Measurements from ENCODE around the gene TRPM7. TPM values are rescaled to one million over a fixed set of nuclear protein-coding genes. Genes with fewer than 3 reads are reported as not detected.

TRPM7 gene
- total RNA-seq, 2 donors from 2014 or later, result 42.7 to 46.4 TPM

- Histone ChIP-seq H3K9me3 (ENCODE audit: control insufficient read depth, low read length) (peaks cover 12% of the 10 kb centered on the region), H3K4me1 (ENCODE audit: control insufficient read depth, insufficient read depth, low read length) (no peaks in the 10 kb centered on the region), H3K27me3 (ENCODE audit: control insufficient read depth, insufficient read depth, low read length, poor library complexity, severe bottlenecking) (no peaks in the 10 kb centered on the region), H3K27ac (ENCODE audit: low read depth, low read length) (no peak overlapping the region), H3K36me3 (ENCODE audit: control insufficient read depth, insufficient read depth, low read length) (peaks cover 65% of the 10 kb centered on the region), H3K4me3 (ENCODE audit: low read length) (no peak overlapping the region), H3K9ac (ENCODE audit: extremely low read depth, low read length, poor library complexity, severe bottlenecking) (no peak overlapping the region)
- H3K27me3 Mint-ChIP-seq (ENCODE audit: insufficient read depth), result no peaks in the 10 kb centered on the region
- H3K9me3 Mint-ChIP-seq, result peaks cover 16% of the 10 kb centered on the region
- DNase-seq, result no peak
- TF ChIP-seq CTCF (conservative IDR thresholded peaks at IDR 0.05), result no peak
- H3K36me3 Mint-ChIP-seq (ENCODE audit: low read depth), result peaks cover 45% of the 10 kb centered on the region
- H3K27ac Mint-ChIP-seq, result no peak overlapping the region
- no peak overlapping the region for H3K4me3 Mint-ChIP-seq
- H3K4me1 Mint-ChIP-seq, result no peaks in the 10 kb centered on the region
- 80% methylated on average over 1 of the region's 2 CpGs; no CpG with 5 or more reads in 1 of the 2 experiments for WGBS, 2 experiments (ENCODE audit: insufficient coverage in 1 of 2, insufficient read length in 1 of 2)
Observed at GRCh38 chr15:50670115-50670514, 16.5 kb downstream of the TRPM7 start.

- DNase-seq, result no peak
- TF ChIP-seq CTCF (conservative IDR thresholded peaks at IDR 0.05), result no peak
- no peak overlapping the region for H3K27ac ChIP-seq (ENCODE audit: low read depth, low read length)
- peaks cover 65% of the 10 kb centered on the region for H3K36me3 ChIP-seq (ENCODE audit: control insufficient read depth, insufficient read depth, low read length)
- H3K36me3 Mint-ChIP-seq (ENCODE audit: low read depth), result peaks cover 46% of the 10 kb centered on the region
- 100% methylated on average over 1 of the region's 1 CpG for WGBS, 2 experiments (ENCODE audit: insufficient coverage in 1 of 2, insufficient read length in 1 of 2)
- no peak overlapping the region for H3K4me3 ChIP-seq (ENCODE audit: low read length)
- no peaks in the 10 kb centered on the region for H3K4me1 ChIP-seq (ENCODE audit: control insufficient read depth, insufficient read depth, low read length)
- no peaks in the 10 kb centered on the region for H3K4me1 Mint-ChIP-seq
- no peak overlapping the region for H3K27ac Mint-ChIP-seq
- H3K27me3 Mint-ChIP-seq (ENCODE audit: insufficient read depth), result no peaks in the 10 kb centered on the region
- peaks cover 12% of the 10 kb centered on the region for H3K9me3 ChIP-seq (ENCODE audit: control insufficient read depth, low read length)
- no peak overlapping the region for H3K4me3 Mint-ChIP-seq
- peaks cover 16% of the 10 kb centered on the region for H3K9me3 Mint-ChIP-seq
- H3K27me3 ChIP-seq (ENCODE audit: control insufficient read depth, insufficient read depth, low read length, poor library complexity, severe bottlenecking), result no peaks in the 10 kb centered on the region
- no peak overlapping the region for H3K9ac ChIP-seq (ENCODE audit: extremely low read depth, low read length, poor library complexity, severe bottlenecking)
Observed at GRCh38 chr15:50669611-50670010, 17.0 kb downstream of the TRPM7 start.

- Mint-ChIP-seq H3K9me3 (peaks cover 16% of the 10 kb centered on the region), H3K4me3 (no peak overlapping the region)
Observed at GRCh38 chr15:50665938-50666337, 20.7 kb downstream of the TRPM7 start.

More at GRCh38 chr15:50665938-50666337, 20.7 kb downstream of the TRPM7 start:
- Histone ChIP-seq H3K27me3 (ENCODE audit: control insufficient read depth, insufficient read depth, low read length, poor library complexity, severe bottlenecking) (no peaks in the 10 kb centered on the region), H3K27ac (ENCODE audit: low read depth, low read length) (no peak overlapping the region), H3K4me1 (ENCODE audit: control insufficient read depth, insufficient read depth, low read length) (no peaks in the 10 kb centered on the region), H3K36me3 (ENCODE audit: control insufficient read depth, insufficient read depth, low read length) (peaks cover 74% of the 10 kb centered on the region), H3K4me3 (ENCODE audit: low read length) (no peak overlapping the region), H3K9me3 (ENCODE audit: control insufficient read depth, low read length) (peaks cover 17% of the 10 kb centered on the region), H3K9ac (ENCODE audit: extremely low read depth, low read length, poor library complexity, severe bottlenecking) (no peak overlapping the region)
- 96% methylated on average over 3 to 5 of the region's 5 CpGs for WGBS, 2 experiments (ENCODE audit: insufficient coverage in 1 of 2, insufficient read length in 1 of 2)
- peaks cover 65% of the 10 kb centered on the region for H3K36me3 Mint-ChIP-seq (ENCODE audit: low read depth)
- no peaks in the 10 kb centered on the region for H3K27me3 Mint-ChIP-seq (ENCODE audit: insufficient read depth)
- DNase-seq, result no peak
- H3K27ac Mint-ChIP-seq, result no peak overlapping the region
- no peak for TF ChIP-seq CTCF (conservative IDR thresholded peaks at IDR 0.05)
- no peaks in the 10 kb centered on the region for H3K4me1 Mint-ChIP-seq

Data from endodermal cell (in vitro differentiated cells).